ENCODE results near the gene LHX5. TPM values are rescaled to one million over a fixed set of nuclear protein-coding genes. Genes with fewer than 3 reads are reported as not detected.

Gene LHX5
- total RNA-seq, 2 experiments from 2014 or later: not detected

DNA sequence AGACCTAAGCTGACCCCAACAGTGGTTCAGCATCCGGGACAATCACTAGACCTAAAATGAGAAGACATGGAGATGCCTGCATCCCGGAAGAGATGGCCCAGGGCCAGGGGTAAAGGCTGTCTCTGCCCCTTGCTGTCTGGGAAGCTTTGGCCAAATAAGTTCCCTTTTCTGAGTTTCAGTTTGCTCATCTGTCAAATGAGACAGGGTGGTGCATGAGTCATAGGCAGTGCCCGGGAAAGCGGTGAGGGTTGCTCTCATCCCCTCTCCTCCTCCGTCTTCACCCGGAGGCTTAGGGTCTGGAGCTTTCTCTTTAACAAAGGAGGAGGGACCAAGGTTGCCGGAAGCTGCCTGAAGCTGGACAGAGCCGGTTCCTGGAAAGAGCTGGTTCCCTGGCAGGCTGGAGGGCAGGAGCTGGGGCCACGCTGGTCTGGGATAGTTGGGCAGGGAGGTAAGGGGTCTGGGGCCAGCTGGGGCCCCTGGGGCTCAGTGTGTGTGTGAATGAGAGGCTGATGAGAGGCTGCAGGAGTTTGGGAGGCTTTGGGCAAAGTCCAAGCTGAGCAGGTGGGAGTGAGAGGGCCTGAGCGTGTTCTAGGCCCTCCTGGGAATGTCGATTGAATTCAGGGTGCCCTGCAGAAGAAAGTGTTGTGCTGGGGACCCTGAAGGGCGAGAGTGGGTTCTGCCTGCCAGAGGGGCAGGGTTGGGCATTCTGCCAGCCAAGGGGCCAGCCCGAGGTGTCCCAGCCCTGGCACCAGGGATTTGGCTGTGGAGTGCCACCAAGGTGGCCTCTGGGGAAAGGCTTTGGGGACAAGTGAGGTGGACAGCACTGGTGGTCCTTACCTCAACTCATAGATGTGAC is 49.4 kb downstream of the LHX5 start, which contains the start of gene SDSL:
Gene SDSL, plus strand, starts transcription at position 351 of the 856 bp plus-strand sequence. CDS start 5,603 bp downstream, outside the sequence.
- Mint-ChIP-seq H3K27me3 (peaks cover 2% of the 10 kb centered on the region), H3K4me1 (peaks cover 21% of the 10 kb centered on the region), H3K36me3 (ENCODE audit: low read depth) (no peaks in the 10 kb centered on the region), H3K4me3 (peak within 1 kb of the TSS; percentile 92), H3K9me3 (no peaks in the 10 kb centered on the region), H3K27ac (peak within 1 kb of the TSS; percentile 97)
- DNase-seq: peak; percentile 70
- CTCF ChIA-PET: interaction anchor here (1.1 kb wide), 1 partner anchor 36 kb away, joined by 3 read pairs; no protein-coding TSS in a partner anchor
- POLR2A ChIA-PET: interaction anchor here (0.5 to 0.7 kb wide), 3 partner anchors 288 to 1431 kb away, joined by 3 to 8 read pairs (median 3); no protein-coding TSS in a partner anchor

DNA sequence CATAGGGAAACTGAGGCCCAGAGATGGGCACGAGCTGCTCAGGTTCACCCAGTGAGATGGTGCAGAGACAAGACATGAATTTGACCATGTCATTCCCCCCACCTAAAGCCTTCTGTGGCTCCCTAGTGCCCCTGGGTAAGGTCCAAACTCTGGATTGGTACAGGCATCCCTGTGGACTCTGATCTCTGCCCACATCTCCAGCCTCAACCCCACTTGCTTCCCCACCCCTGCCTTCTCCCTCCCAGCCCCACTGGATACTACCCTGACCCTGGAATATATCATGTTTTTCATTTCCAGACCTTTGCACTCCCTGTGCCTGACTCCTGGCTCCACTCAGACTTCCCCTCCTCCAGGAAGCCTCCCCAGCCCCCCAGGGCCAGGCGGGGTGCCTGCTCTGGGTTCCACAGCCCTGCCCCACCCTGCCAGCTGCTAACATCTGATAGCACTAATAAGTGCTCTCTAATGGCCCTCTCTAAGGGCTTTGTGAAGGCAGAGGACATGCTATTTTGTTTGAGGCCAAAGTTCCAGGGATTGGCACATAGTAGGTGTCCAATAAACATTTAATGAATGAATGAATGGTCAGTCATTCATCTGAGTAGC is 50.6 kb downstream of the LHX5 start:
- ChIA-PET CTCF (interaction anchor here (0.5 kb wide), 1 partner anchor 31 kb away, joined by 3 read pairs; no protein-coding TSS in a partner anchor), POLR2A (no interaction called here)
- no peaks in the 10 kb centered on the region for H3K36me3 Mint-ChIP-seq (ENCODE audit: low read depth)
- H3K27me3 Mint-ChIP-seq: peaks cover 2% of the 10 kb centered on the region
- no peaks in the 10 kb centered on the region for H3K9me3 Mint-ChIP-seq
- H3K27ac Mint-ChIP-seq: peak overlapping the region; percentile 46
- H3K4me3 Mint-ChIP-seq: no peak overlapping the region
- peaks cover 20% of the 10 kb centered on the region for H3K4me1 Mint-ChIP-seq
- no peak for DNase-seq

DNA sequence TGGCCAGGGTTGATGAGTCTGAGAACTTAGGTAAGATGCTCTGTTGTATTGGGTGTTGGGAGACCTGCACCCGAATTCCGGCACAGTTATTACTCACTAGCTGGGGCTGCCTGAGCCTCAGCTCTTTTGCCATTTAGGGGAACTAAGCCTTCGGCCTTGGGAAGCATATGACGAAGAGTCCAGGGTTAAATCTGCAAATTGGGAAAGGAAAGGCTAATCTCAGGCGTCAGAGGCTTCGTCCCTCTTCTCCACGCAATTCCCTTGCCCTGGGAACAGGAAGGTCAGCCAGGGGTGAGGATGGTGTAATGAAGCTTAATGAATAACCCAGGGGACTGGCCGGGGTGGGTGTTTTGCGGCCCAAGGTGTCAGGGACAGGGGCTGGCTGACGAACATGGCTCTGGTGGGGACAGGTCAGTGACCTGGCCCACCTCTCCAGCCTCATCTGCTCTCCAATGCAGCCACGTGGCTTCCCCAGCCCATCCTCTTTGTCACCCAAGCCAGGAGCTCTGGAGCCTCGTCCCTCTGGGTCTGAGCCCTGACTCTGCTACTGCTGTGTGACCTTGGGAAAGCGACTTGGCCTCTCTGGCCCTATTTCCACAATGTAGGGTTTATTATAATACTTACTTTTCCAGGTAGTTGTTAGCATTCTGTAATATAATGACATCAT is 53.3 kb downstream of the LHX5 start:
- ChIA-PET CTCF (no interaction called here), POLR2A (no interaction called here)
- H3K4me3 Mint-ChIP-seq: no peak overlapping the region
- no peak overlapping the region for H3K27ac Mint-ChIP-seq
- H3K27me3 Mint-ChIP-seq: peaks cover 5% of the 10 kb centered on the region
- H3K9me3 Mint-ChIP-seq: no peaks in the 10 kb centered on the region
- no peak for DNase-seq
- H3K4me1 Mint-ChIP-seq: peaks cover 15% of the 10 kb centered on the region
- H3K36me3 Mint-ChIP-seq (ENCODE audit: low read depth): no peaks in the 10 kb centered on the region

DNA sequence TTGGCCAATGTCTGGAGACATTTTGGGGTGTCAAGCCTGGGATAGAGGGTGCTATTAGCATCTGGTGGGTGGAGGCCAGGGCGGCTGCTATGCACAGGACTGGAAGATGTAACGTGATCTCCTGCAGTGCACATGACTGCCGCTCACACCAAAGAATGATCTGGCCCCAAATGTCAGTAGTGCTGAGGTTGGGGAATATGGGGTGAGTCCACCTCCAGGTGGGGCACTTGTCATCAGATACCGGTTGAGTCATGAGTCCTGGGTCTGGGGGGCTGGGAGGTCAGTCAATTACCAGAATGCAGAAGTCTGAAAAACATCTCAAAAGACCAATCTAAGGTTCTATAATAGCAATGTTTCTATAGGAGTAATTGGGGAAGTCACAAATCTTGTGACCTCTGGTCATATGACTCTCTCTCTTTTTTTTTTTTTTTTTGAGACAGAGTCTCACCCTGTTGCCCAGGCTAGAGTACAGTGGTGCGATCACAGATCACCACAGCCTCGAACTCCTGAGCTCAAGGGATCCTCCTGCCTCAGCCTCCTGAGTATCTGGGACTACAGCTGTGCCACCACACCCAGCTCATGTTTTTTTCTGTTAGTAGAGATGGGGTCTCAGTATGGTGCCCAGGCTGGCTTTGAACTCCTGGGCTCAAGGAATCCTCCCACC is 55.4 kb downstream of the LHX5 start:
- Mint-ChIP-seq H3K4me1 (no peaks in the 10 kb centered on the region), H3K27me3 (peaks cover 9% of the 10 kb centered on the region), H3K9me3 (no peaks in the 10 kb centered on the region), H3K4me3 (no peak overlapping the region), H3K27ac (no peak overlapping the region), H3K36me3 (ENCODE audit: low read depth) (no peaks in the 10 kb centered on the region)
- no peak for DNase-seq
- CTCF ChIA-PET: no interaction called here
- POLR2A ChIA-PET: no interaction called here

DNA sequence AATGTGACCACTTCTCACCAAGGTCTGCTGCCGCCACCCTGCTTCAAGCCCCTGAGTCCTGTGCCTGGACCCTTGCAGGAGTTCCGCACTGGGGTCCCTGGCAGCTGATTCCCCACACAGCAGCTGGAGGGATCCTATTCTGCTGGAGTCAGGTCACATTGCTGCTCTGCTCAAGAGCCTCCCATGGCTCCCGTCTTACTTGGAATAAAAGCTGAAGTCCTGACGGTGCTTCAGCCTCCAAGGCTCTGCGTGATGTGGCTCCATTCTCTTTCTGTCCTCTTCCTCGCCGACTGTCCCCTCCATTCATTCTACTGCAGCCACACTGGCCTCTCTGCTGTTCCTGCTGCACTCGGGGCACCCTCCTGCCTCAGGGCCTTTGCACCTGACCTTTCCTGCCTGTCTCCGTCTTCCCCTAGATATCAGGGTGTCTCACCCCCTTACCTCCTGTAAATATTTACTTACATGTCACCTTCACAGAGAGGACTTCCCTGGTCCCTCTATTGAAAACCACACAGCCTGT is 57.1 kb downstream of the LHX5 start:
- CTCF ChIA-PET: interaction anchor here (1.3 kb wide), 1 partner anchor 11 kb away, joined by 3 read pairs; no protein-coding TSS in a partner anchor
- DNase-seq: no peak
- POLR2A ChIA-PET: no interaction called here
- Mint-ChIP-seq H3K27ac (no peak overlapping the region), H3K36me3 (ENCODE audit: low read depth) (no peaks in the 10 kb centered on the region), H3K4me3 (no peak overlapping the region), H3K4me1 (no peaks in the 10 kb centered on the region), H3K27me3 (peaks cover 19% of the 10 kb centered on the region), H3K9me3 (no peaks in the 10 kb centered on the region)

DNA sequence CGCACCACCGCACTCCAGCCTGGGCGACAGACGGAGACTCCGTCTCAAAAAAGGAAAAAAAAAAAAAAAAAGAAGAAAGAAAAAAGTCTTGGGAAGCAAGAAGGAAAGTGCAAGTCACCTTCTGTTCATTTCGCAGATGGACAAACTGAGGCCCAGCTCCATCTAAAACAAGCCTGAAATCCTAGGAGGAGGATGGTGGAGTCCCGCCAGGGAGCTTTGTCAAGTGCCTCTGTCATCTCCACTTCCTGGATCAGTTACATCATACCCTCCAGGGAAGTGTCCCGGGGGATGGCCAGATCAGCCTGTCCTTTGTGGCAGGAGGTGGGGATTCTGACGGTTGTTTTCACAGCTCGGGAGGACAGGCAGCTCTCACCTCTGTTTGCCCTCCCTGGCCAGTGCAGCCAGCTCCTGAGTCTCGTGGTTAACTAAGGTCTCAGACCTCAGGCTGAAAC is 58.2 kb downstream of the LHX5 start:
- Mint-ChIP-seq H3K4me3 (no peak overlapping the region), H3K9me3 (no peaks in the 10 kb centered on the region), H3K27ac (no peak overlapping the region), H3K4me1 (no peaks in the 10 kb centered on the region), H3K27me3 (peaks cover 17% of the 10 kb centered on the region), H3K36me3 (ENCODE audit: low read depth) (no peaks in the 10 kb centered on the region)
- CTCF ChIA-PET: no interaction called here
- POLR2A ChIA-PET: no interaction called here
- no peak for DNase-seq

Other genes with a start within 250 kb of the LHX5 start
- 10 to 100 TPM; 27.7 to 33.2 TPM for gene SLC8B1, start 136.8 kb downstream of the LHX5 start, total RNA-seq
- 10 to 100 TPM; 12.7 to 15.3 TPM for gene PLBD2, start 113.3 kb downstream of the LHX5 start, total RNA-seq
- not detected for gene SDS, start 68.0 kb downstream of the LHX5 start, total RNA-seq
- gene SDSL, start 49.5 kb downstream of the LHX5 start, total RNA-seq: 1 to 10 TPM; 3.6 to 4.5 TPM

All from activated CD4-positive, alpha-beta T cell treated with anti-CD3 and anti-CD28 coated beads, Interleukin-2, amount 10 ng/mL, durations not matched to agents 7 days and 5 days (primary cell).